ENCODE measurements around the gene FAM83G. TPM values are rescaled to one million over a fixed set of nuclear protein-coding genes. Genes with fewer than 3 reads are reported as not detected.

Gene FAM83G
- total RNA-seq, 1 experiment from 2014 or later, result 38.7 TPM

DNA sequence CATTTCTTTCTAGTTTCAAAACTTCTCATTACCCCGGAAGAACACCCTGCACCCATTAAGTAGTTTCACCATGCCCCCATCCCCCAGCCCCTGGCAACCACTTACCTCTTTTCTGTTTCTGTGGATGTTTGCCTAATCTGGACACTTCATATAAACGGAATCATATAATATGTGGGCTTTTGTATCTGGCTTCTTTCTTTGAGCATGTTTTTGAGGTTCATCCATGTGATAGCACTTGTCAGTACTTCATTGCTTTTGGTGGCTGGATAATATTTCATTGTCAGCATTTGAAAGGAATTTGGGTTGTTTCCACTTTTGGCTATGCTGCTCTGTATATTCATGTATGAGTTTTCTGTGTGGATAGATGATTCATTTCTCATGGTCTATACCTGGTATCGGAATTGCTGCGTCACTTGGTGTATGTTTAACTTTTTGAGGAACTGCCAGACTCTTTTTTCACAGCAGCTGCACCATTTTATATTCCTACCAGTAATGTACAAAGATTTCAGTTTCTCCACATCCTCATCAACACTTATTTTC, 82.6 kb downstream of the FAM83G start:
- H2AFZ ChIP-seq (ENCODE audit: low read length), result no peak overlapping the region
- H3K4ac ChIP-seq (ENCODE audit: low read depth, low read length), result no peak overlapping the region
- H3K27me3 ChIP-seq (ENCODE audit: insufficient read depth, low read length), result no peaks in the 10 kb centered on the region
- H4K91ac ChIP-seq (ENCODE audit: insufficient read length, low read depth, low read length), result no peak overlapping the region
- H2BK20ac ChIP-seq (ENCODE audit: low read depth, low read length, poor library complexity, severe bottlenecking), result no peak overlapping the region
- H3K4me1 ChIP-seq (ENCODE audit: insufficient read depth, low read length), result no peaks in the 10 kb centered on the region; the same call in 1 of the 2 replicates
- no peaks in the 10 kb centered on the region; the same call in 1 of the 2 replicates for H3K27me3 Mint-ChIP-seq (ENCODE audit: low read depth)
- H2BK5ac ChIP-seq (ENCODE audit: insufficient read length, low read length), result no peak overlapping the region
- H3K9ac ChIP-seq (ENCODE audit: extremely low read depth, insufficient read length, low read length), result no peak overlapping the region
- no peak overlapping the region for H3K56ac ChIP-seq (ENCODE audit: insufficient read length, low read depth, low read length)
- no peak overlapping the region for H3K18ac ChIP-seq (ENCODE audit: insufficient read length, low read depth, low read length)
- H3K4me2 ChIP-seq (ENCODE audit: insufficient read depth, insufficient read length, low read length), result no peak overlapping the region
- H2BK15ac ChIP-seq (ENCODE audit: low read depth, low read length), result no peak overlapping the region
- H4K8ac ChIP-seq (replicated peaks; ENCODE audit: insufficient read length, low read depth, low read length), result no peak overlapping the region
- no peak for DNase-seq
- no peaks in the 10 kb centered on the region for H3K79me1 ChIP-seq (ENCODE audit: insufficient read depth, low read depth, low read length, poor library complexity, severe bottlenecking)
- H3K4me3 Mint-ChIP-seq, result no peak overlapping the region
- TF ChIP-seq CTCF (conservative IDR thresholded peaks at IDR 0.05), result no peak
- H3K14ac ChIP-seq (ENCODE audit: insufficient read depth, low read length), result no peak overlapping the region
- no peak overlapping the region for H4K5ac ChIP-seq (ENCODE audit: insufficient read length, low read depth, low read length)
- no peak overlapping the region for H3K23ac ChIP-seq (ENCODE audit: insufficient read length, low read depth, low read length)
- H3K9me3 ChIP-seq (ENCODE audit: control insufficient read depth, low read depth, low read length), result no peaks in the 10 kb centered on the region
- WGBS (ENCODE audit: extremely low coverage, insufficient read length, low lambda C conversion rate), result no CpG with 5 or more reads among the region's 4 CpGs
- H4K20me1 ChIP-seq (ENCODE audit: control insufficient read depth, insufficient read depth, insufficient read length), result no peaks in the 10 kb centered on the region
- H3K27ac ChIP-seq (ENCODE audit: insufficient read length, low read depth, low read length), result no peak overlapping the region
- no peaks in the 10 kb centered on the region; the same call in 1 of the 2 replicates for H3K79me2 ChIP-seq (ENCODE audit: insufficient read depth, low read length)
- H3K36me3 Mint-ChIP-seq (ENCODE audit: insufficient read depth in 1 of 3, low read depth in 3 of 3), result peaks cover 19 to 34% (median 33%) of the 10 kb centered on the region in 3 experiments; a peak in 6 of 7 replicates
- H3K4me1 Mint-ChIP-seq, result peaks cover 4 to 9% of the 10 kb centered on the region in 2 experiments
- H3K23me2 ChIP-seq (ENCODE audit: insufficient read length, low read depth, low read length, poor library complexity, severe bottlenecking), result no peaks in the 10 kb centered on the region
- no peak overlapping the region for H2BK120ac ChIP-seq (ENCODE audit: low read depth, low read length, poor library complexity, severe bottlenecking)
- H2BK12ac ChIP-seq (ENCODE audit: insufficient read length, low read depth, low read length), result no peak overlapping the region
- peak overlapping the region in 1 of 3 experiments; percentile 9; a peak in 2 of 7 replicates for H3K27ac Mint-ChIP-seq
- no peak overlapping the region for H3T11ph ChIP-seq (ENCODE audit: low read length)
- H2AK5ac ChIP-seq (ENCODE audit: insufficient read length, low read length), result no peak overlapping the region
- no peaks in the 10 kb centered on the region for H3K9me3 Mint-ChIP-seq
